MCF 10A (cell line): ENCODE results near the gene CYP2J2. TPM values are rescaled to one million over a fixed set of nuclear protein-coding genes. Genes with fewer than 3 reads are reported as not detected.

Experiments
- BruUV-seq: library from RNA; stranded (reverse); fragments of 400-500 nt; replicated peaks from 2 replicates; lab custom pipeline; 2021; lab: Mats Ljungman, UMichigan
- CTCF ChIA-PET: fragments of 300-600 bp; sonication (Branson Sonifier 250); formaldehyde crosslinking; extraction: SDS; loops from one replicate; lab custom pipeline; 2021; ENCODE audit warnings: antibody characterized with exemption, inconsistent platforms; lab: Yijun Ruan, JAX
- POLR2A ChIA-PET: fragments of 300-600, 350-650 bp; sonication (Branson Sonifier 250); formaldehyde crosslinking; extraction: SDS; loops from one replicate; lab custom pipeline; 2020; ENCODE audit warnings: antibody characterized with exemption, inconsistent platforms; lab: Yijun Ruan, JAX
- DNase-seq: peaks from one replicate; pipeline ENCODE4 v3.0.0-alpha.2; 2018; ENCODE audit not compliant: unreplicated experiment
- H3K27ac Mint-ChIP-seq: one replicate; pipeline ENCODE4 v1.8.0; 2022; ENCODE audit warnings: mild to moderate bottlenecking, low read depth, mixed read lengths; ENCODE audit not compliant: unreplicated experiment
- H3K27me3 Mint-ChIP-seq: one replicate; pipeline ENCODE4 v1.8.0; 2022; ENCODE audit warnings: mixed read lengths; ENCODE audit not compliant: insufficient read depth, unreplicated experiment
- H3K36me3 Mint-ChIP-seq: one replicate; pipeline ENCODE4 v1.8.0; 2022; ENCODE audit warnings: mild to moderate bottlenecking, moderate library complexity, mixed read lengths; ENCODE audit not compliant: insufficient read depth, unreplicated experiment
- H3K4me1 Mint-ChIP-seq: one replicate; pipeline ENCODE4 v1.8.0; 2022; ENCODE audit warnings: mixed read lengths; ENCODE audit not compliant: insufficient read depth, unreplicated experiment
- H3K4me3 Mint-ChIP-seq: one replicate; pipeline ENCODE4 v1.8.0; 2022; ENCODE audit warnings: mild to moderate bottlenecking, moderate library complexity, mixed read lengths; ENCODE audit not compliant: unreplicated experiment
- H3K9me3 Mint-ChIP-seq: one replicate; pipeline ENCODE4 v1.8.0; 2022; ENCODE audit warnings: mixed read lengths; ENCODE audit not compliant: unreplicated experiment
- CTCF ChIP-seq: fragments of 200-600 bp; IDR thresholded peaks from one replicate; pipeline ENCODE4 v1.8.0; 2022; ENCODE audit warnings: antibody characterized with exemption, mild to moderate bottlenecking; ENCODE audit not compliant: unreplicated experiment
- intact Hi-C: fragments of 100-400 bp; cut with micrococcal nuclease; formaldehyde crosslinking; loops from 2 replicates; pipeline ENCODE4 v1.14.1; 2022
- total RNA-seq: library from RNA; stranded (reverse); gene quantifications from 2 replicates; pipeline ENCODE4 v1.2.3, GENCODE V29; 2022

Gene CYP2J2
- total RNA-seq, 1 experiment from 2014 or later = 0.42 TPM

GRCh38 chr1:59947047-59947938 lies 20.7 kb upstream of the CYP2J2 start:
- intact Hi-C loops = loop anchor here (1.0 to 10.0 kb wide), 5 partner anchors 44 to 1432 kb away; no protein-coding TSS in a partner anchor
- Mint-ChIP-seq H3K36me3 (no peaks in the 10 kb centered on the region), H3K9me3 (no peaks in the 10 kb centered on the region), H3K27me3 (peaks cover 14% of the 10 kb centered on the region), H3K4me3 (no peak overlapping the region), H3K4me1 (no peaks in the 10 kb centered on the region), H3K27ac (no peak overlapping the region)
- ChIA-PET CTCF (interaction anchor here (0.5 to 7.2 kb wide), 48 partner anchors 9 to 1472 kb away, joined by 3 to 191 read pairs (median 4); partner anchors contain the start of gene CYP2J2), POLR2A (interaction anchor here (0.6 to 1.5 kb wide), 9 partner anchors 14 to 1361 kb away, joined by 3 to 5 read pairs (median 3); no protein-coding TSS in a partner anchor)
- no TSS peak for BruUV-seq
- TF ChIP-seq CTCF = peak; percentile 83
- peak; percentile 76 for DNase-seq

- no peaks in the 10 kb centered on the region for H3K9me3 Mint-ChIP-seq
- H3K4me3 Mint-ChIP-seq = no peak overlapping the region
- no peak for TF ChIP-seq CTCF
- ChIA-PET CTCF (interaction anchor here (0.7 to 7.2 kb wide), 7 partner anchors 28 to 1220 kb away, joined by 3 to 191 read pairs (median 11); no protein-coding TSS in a partner anchor), POLR2A (interaction anchor here (0.6 to 0.7 kb wide), 2 partner anchors 8 to 586 kb away, joined by 3 to 4 read pairs; no protein-coding TSS in a partner anchor)
- no peak for DNase-seq
- H3K4me1 Mint-ChIP-seq = no peaks in the 10 kb centered on the region
- intact Hi-C loops = loop anchor here (5.0 to 10.0 kb wide), 3 partner anchors 188 to 1431 kb away; no protein-coding TSS in a partner anchor
- no peaks in the 10 kb centered on the region for H3K36me3 Mint-ChIP-seq
- H3K27me3 Mint-ChIP-seq = peaks cover 19% of the 10 kb centered on the region
- H3K27ac Mint-ChIP-seq = no peak overlapping the region
- no TSS peak for BruUV-seq
Observed at GRCh38 chr1:59945790-59946189, 19.2 kb upstream of the CYP2J2 start.

GRCh38 chr1:59939393-59939792 lies 12.8 kb upstream of the CYP2J2 start:
- no TSS peak for BruUV-seq
- no peak overlapping the region for H3K4me3 Mint-ChIP-seq
- no peaks in the 10 kb centered on the region for H3K4me1 Mint-ChIP-seq
- intact Hi-C loops = no loop called here
- no peak for TF ChIP-seq CTCF
- peaks cover 69% of the 10 kb centered on the region for H3K27me3 Mint-ChIP-seq
- H3K9me3 Mint-ChIP-seq = no peaks in the 10 kb centered on the region
- no peak for DNase-seq
- no peaks in the 10 kb centered on the region for H3K36me3 Mint-ChIP-seq
- POLR2A ChIA-PET = no interaction called here
- no peak overlapping the region for H3K27ac Mint-ChIP-seq
- CTCF ChIA-PET = no interaction called here

- TF ChIP-seq CTCF = no peak
- Mint-ChIP-seq H3K36me3 (no peaks in the 10 kb centered on the region), H3K4me1 (no peaks in the 10 kb centered on the region), H3K27me3 (peaks cover 76% of the 10 kb centered on the region), H3K27ac (no peak overlapping the region), H3K4me3 (no peak overlapping the region), H3K9me3 (no peaks in the 10 kb centered on the region)
- no peak for DNase-seq
- ChIA-PET CTCF (interaction anchor here (0.6 to 1.3 kb wide), 3 partner anchors 12 to 830 kb away, joined by 3 to 5 read pairs (median 5); no protein-coding TSS in a partner anchor), POLR2A (interaction anchor here (0.6 kb wide), 1 partner anchor 9 kb away, joined by 4 read pairs; no protein-coding TSS in a partner anchor)
- BruUV-seq = no TSS peak
- intact Hi-C loops = no loop called here
Observed at GRCh38 chr1:59937636-59938210, 11.2 kb upstream of the CYP2J2 start.
